Measurements from ENCODE around the gene TBL1X.

TBL1X gene

GRCh38 chrX:9785254-9785943, 320.5 kb downstream of the TBL1X start:
- no peak for TF ChIP-seq CTCF (IDR thresholded peaks at IDR 0.05)
- H3K4me1 ChIP-seq = peaks cover 2% of the 10 kb centered on the region
- H3K4me3 ChIP-seq (ENCODE audit: low read depth, low read length) = peak overlapping the region; percentile 22
- H3K27ac ChIP-seq = no peak overlapping the region
- peak overlapping the region; percentile 66 for H2AFZ ChIP-seq
- peak overlapping the region; percentile 35 for H3K4me2 ChIP-seq (ENCODE audit: low read length)
- H3K27me3 ChIP-seq (ENCODE audit: control insufficient read depth, insufficient read depth, low read length) = no peaks in the 10 kb centered on the region
- no peaks in the 10 kb centered on the region for H3K36me3 ChIP-seq (ENCODE audit: control insufficient read depth, insufficient read depth, low read length)
- no peaks in the 10 kb centered on the region for H3K9me3 ChIP-seq (ENCODE audit: control insufficient read depth, low read length)
- H3K9ac ChIP-seq = no peak overlapping the region
- H3K79me2 ChIP-seq = no peaks in the 10 kb centered on the region

- Histone ChIP-seq H3K36me3 (ENCODE audit: control insufficient read depth, insufficient read depth, low read length) (no peaks in the 10 kb centered on the region), H3K79me2 (no peaks in the 10 kb centered on the region), H3K4me3 (ENCODE audit: low read depth, low read length) (peak within 1 kb of the TSS; percentile 49), H3K27me3 (ENCODE audit: control insufficient read depth, insufficient read depth, low read length) (no peaks in the 10 kb centered on the region), H3K4me2 (ENCODE audit: low read length) (peak within 1 kb of the TSS; percentile 61), H2AFZ (peak within 1 kb of the TSS; percentile 66), H3K4me1 (peaks cover 2% of the 10 kb centered on the region), H3K9me3 (ENCODE audit: control insufficient read depth, low read length) (no peaks in the 10 kb centered on the region), H3K9ac (no peak within 1 kb of the TSS), H3K27ac (peak within 1 kb of the TSS; percentile 42)
- TF ChIP-seq CTCF (IDR thresholded peaks at IDR 0.05) = no peak
Measured at GRCh38 chrX:9785944-9786797, 321.3 kb downstream of the TBL1X start, which contains the start of gene SHROOM2. TSS of gene SHROOM2 (plus strand) at chrX:9786429. CDS start at chrX:9786546, 117 bp downstream.

GRCh38 chrX:9786798-9787635, 322.2 kb downstream of the TBL1X start:
- H3K9ac ChIP-seq = no peak overlapping the region
- H3K4me1 ChIP-seq = peaks cover 2% of the 10 kb centered on the region
- no peaks in the 10 kb centered on the region for H3K27me3 ChIP-seq (ENCODE audit: control insufficient read depth, insufficient read depth, low read length)
- H3K9me3 ChIP-seq (ENCODE audit: control insufficient read depth, low read length) = no peaks in the 10 kb centered on the region
- no peaks in the 10 kb centered on the region for H3K79me2 ChIP-seq
- TF ChIP-seq CTCF (IDR thresholded peaks at IDR 0.05) = no peak
- H3K4me2 ChIP-seq (ENCODE audit: low read length) = peak overlapping the region; percentile 61
- H3K36me3 ChIP-seq (ENCODE audit: control insufficient read depth, insufficient read depth, low read length) = no peaks in the 10 kb centered on the region
- peak overlapping the region; percentile 49 for H3K4me3 ChIP-seq (ENCODE audit: low read depth, low read length)
- peak overlapping the region; percentile 42 for H3K27ac ChIP-seq
- peak overlapping the region; percentile 54 for H2AFZ ChIP-seq

- Histone ChIP-seq H3K9ac (no peak overlapping the region), H3K36me3 (ENCODE audit: control insufficient read depth, insufficient read depth, low read length) (no peaks in the 10 kb centered on the region), H3K27me3 (ENCODE audit: control insufficient read depth, insufficient read depth, low read length) (no peaks in the 10 kb centered on the region), H3K4me2 (ENCODE audit: low read length) (no peak overlapping the region), H3K9me3 (ENCODE audit: control insufficient read depth, low read length) (no peaks in the 10 kb centered on the region), H3K4me1 (peaks cover 2% of the 10 kb centered on the region), H3K4me3 (ENCODE audit: low read depth, low read length) (no peak overlapping the region), H3K27ac (no peak overlapping the region), H3K79me2 (no peaks in the 10 kb centered on the region), H2AFZ (no peak overlapping the region)
- TF ChIP-seq CTCF (IDR thresholded peaks at IDR 0.05) = no peak
Measured at GRCh38 chrX:9788911-9789310, 324.1 kb downstream of the TBL1X start.
